Mesothelial cell of epicardium (in vitro differentiated cells): ENCODE results near the gene SANBR. TPM values are rescaled to one million over a fixed set of nuclear protein-coding genes. Genes with fewer than 3 reads are reported as not detected.

Experiments
- DNase-seq, 2 experiments: peaks; one replicate each; pipeline ENCODE4 v3.0.0; 2021; ENCODE audit warnings: low spot score in 2 of 2; ENCODE audit not compliant: unreplicated experiment in 2 of 2
- H3K27ac Mint-ChIP-seq: 2 replicates; pipeline ENCODE4 v1.8.0; 2021; ENCODE audit warnings: mixed read lengths
- H3K27me3 Mint-ChIP-seq: 2 replicates; pipeline ENCODE4 v1.8.0; 2021; ENCODE audit warnings: low read depth, mixed read lengths
- H3K36me3 Mint-ChIP-seq: 2 replicates; pipeline ENCODE4 v1.8.0; 2021; ENCODE audit warnings: mixed read lengths
- H3K4me1 Mint-ChIP-seq: 2 replicates; pipeline ENCODE4 v1.8.0; 2021; ENCODE audit warnings: mixed read lengths
- H3K4me3 Mint-ChIP-seq: 2 replicates; pipeline ENCODE4 v1.8.0; 2021; ENCODE audit warnings: mild to moderate bottlenecking, moderate library complexity, mixed read lengths
- H3K9me3 Mint-ChIP-seq: 2 replicates; pipeline ENCODE4 v1.8.0; 2021; ENCODE audit warnings: mixed read lengths
- total RNA-seq: library from RNA; stranded (reverse); gene quantifications from 3 replicates; pipeline ENCODE4 v1.2.1, GENCODE V29; 2021
- TF ChIP-seq, protein P1 (sequence below): fragments of 200-600 bp; sonication (generic); IDR thresholded peaks from one replicate; pipeline ENCODE4 v1.5.0; 2021; ENCODE audit warnings: antibody characterized with exemption; ENCODE audit not compliant: unreplicated experiment

Gene SANBR
- total RNA-seq, 1 donor from 2014 or later = 14.4 TPM

DNA sequence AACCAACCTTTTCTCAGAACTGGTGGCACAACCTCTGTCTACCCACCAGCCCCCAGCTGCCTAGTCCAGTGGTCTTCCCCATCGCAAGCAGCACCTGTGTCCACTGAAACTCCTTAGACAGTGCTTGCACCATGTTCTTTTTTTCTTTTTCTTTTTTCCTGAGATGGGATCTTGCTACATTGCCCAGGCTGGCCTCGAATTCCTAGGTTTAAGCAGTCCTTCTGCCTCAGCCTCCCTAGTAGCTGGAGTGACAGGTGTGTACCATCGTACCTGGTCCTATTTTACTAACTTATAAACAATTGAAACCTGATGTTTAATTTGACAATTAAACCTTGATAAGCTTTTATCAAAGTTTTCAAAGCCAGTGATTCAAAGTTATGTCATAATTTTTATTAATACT, 30.8 kb downstream of the SANBR start:
- no peaks in the 10 kb centered on the region for H3K27me3 Mint-ChIP-seq
- peaks cover 7% of the 10 kb centered on the region for H3K36me3 Mint-ChIP-seq

DNA sequence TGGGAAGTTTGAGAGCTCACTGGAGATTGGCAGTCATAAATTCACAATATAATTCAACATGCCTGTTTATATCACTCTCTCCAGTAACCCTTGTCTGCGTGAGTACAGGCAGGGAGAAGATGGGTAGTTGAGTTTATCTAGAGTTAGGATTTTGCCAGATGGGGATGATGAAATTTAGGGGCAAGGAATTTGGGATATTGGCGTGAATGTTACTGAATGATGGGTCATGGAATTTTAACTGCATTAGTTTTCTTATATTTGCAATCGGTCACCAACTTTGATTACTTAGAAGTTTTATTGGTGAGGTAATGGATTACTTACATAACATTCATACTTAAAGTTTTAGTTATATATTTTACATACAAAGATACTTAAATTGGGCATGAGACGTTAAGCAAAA, 35.1 kb downstream of the SANBR start:
- TF ChIP-seq, protein P1, sequence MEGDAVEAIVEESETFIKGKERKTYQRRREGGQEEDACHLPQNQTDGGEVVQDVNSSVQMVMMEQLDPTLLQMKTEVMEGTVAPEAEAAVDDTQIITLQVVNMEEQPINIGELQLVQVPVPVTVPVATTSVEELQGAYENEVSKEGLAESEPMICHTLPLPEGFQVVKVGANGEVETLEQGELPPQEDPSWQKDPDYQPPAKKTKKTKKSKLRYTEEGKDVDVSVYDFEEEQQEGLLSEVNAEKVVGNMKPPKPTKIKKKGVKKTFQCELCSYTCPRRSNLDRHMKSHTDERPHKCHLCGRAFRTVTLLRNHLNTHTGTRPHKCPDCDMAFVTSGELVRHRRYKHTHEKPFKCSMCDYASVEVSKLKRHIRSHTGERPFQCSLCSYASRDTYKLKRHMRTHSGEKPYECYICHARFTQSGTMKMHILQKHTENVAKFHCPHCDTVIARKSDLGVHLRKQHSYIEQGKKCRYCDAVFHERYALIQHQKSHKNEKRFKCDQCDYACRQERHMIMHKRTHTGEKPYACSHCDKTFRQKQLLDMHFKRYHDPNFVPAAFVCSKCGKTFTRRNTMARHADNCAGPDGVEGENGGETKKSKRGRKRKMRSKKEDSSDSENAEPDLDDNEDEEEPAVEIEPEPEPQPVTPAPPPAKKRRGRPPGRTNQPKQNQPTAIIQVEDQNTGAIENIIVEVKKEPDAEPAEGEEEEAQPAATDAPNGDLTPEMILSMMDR = no peak
- no peaks in the 10 kb centered on the region for H3K9me3 Mint-ChIP-seq
- peaks cover 19% of the 10 kb centered on the region for H3K36me3 Mint-ChIP-seq
- H3K4me3 Mint-ChIP-seq = no peak overlapping the region
- no peaks in the 10 kb centered on the region for H3K4me1 Mint-ChIP-seq
- H3K27ac Mint-ChIP-seq = no peak overlapping the region
- DNase-seq = no peak
- H3K27me3 Mint-ChIP-seq = no peaks in the 10 kb centered on the region

More for the DNA sequence above, 30.8 kb downstream of the SANBR start:
- H3K4me1 Mint-ChIP-seq = no peaks in the 10 kb centered on the region
- no peak overlapping the region for H3K27ac Mint-ChIP-seq
- H3K9me3 Mint-ChIP-seq = no peaks in the 10 kb centered on the region
- no peak for DNase-seq
- TF ChIP-seq, protein P1 = no peak
- no peak overlapping the region for H3K4me3 Mint-ChIP-seq

DNA sequence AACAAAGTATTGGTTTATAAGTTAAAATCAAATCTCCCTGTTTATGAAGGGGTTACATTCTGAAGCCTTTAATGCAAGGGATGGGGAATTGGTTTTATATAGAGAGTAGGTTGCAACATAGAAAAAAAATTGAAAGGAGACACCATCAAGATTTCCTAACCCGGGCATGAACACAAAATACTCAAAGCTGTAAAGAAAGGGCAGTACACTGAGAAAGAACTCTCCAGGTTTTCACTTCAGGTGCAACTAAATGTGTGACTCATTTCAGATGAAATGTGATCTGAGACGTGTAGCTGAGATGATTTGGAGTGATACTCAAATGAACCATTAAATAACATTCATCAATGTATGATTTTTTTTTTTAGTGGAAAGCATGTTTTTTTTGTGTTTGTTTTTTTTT, 43.6 kb downstream of the SANBR start:
- no peak overlapping the region for H3K4me3 Mint-ChIP-seq
- TF ChIP-seq, protein P1 = no peak
- peaks cover 42% of the 10 kb centered on the region for H3K36me3 Mint-ChIP-seq
- no peak for DNase-seq
- H3K9me3 Mint-ChIP-seq = peaks cover 22% of the 10 kb centered on the region
- no peaks in the 10 kb centered on the region for H3K27me3 Mint-ChIP-seq
- H3K4me1 Mint-ChIP-seq = no peaks in the 10 kb centered on the region
- H3K27ac Mint-ChIP-seq = no peak overlapping the region

DNA sequence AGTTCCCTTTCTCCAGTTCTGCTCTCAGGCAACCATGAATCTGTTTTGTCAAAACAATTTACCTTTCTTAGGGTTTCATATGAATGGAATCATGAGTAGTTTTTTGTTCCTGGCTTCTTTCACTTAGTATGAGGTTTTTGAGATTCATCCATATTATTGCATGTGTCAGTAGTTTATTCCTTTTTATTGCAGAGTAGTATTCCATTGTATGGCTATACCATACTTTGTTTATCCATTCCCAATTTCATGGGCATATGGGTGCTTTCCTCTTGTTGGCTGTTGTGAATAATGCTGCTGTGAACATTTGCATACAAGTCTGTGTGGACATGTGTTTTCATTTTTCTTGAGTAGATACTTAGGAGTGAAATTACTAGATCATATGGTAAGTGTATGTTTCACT, 46.0 kb downstream of the SANBR start:
- H3K36me3 Mint-ChIP-seq = peaks cover 47% of the 10 kb centered on the region
- no peak for DNase-seq
- no peak overlapping the region for H3K4me3 Mint-ChIP-seq
- H3K9me3 Mint-ChIP-seq = peaks cover 28% of the 10 kb centered on the region
- H3K4me1 Mint-ChIP-seq = peaks cover 6% of the 10 kb centered on the region
- TF ChIP-seq, protein P1 = no peak
- H3K27me3 Mint-ChIP-seq = no peaks in the 10 kb centered on the region
- H3K27ac Mint-ChIP-seq = no peak overlapping the region

DNA sequence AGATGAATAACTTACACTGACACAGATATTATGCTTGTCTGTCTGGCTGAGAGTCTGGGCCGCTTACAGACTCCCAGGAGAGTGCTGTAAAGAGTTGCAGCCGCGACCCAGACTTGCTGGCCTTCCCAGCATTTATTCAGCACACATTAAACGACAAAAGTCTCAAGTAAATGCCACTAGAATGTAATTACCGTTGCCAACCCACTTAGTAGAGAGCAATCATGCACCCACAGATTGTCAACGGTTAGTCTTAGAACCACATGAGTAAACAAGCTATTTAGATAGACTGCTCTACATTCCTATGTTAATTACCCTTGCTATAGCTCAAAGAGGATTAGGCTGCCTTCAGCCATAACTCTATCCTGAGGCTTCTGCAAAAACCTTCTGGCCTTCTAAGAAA, 48.5 kb downstream of the SANBR start:
- Mint-ChIP-seq H3K4me3 (no peak overlapping the region), H3K27me3 (no peaks in the 10 kb centered on the region)

More for the DNA sequence above, 48.5 kb downstream of the SANBR start:
- TF ChIP-seq, protein P1 = no peak
- Mint-ChIP-seq H3K4me1 (peaks cover 7% of the 10 kb centered on the region), H3K36me3 (peaks cover 55% of the 10 kb centered on the region), H3K9me3 (peaks cover 28% of the 10 kb centered on the region), H3K27ac (no peak overlapping the region)
- no peak for DNase-seq

Other genes with a start within 250 kb of the SANBR start
- 27.8 to 29.8 TPM (median 29.4 TPM) in 3 replicates for gene REL, start 184.3 kb upstream of the SANBR start, total RNA-seq
- gene PEX13, start 48.2 kb upstream of the SANBR start, total RNA-seq = 29.2 to 31.6 TPM (median 31.3 TPM) in 3 replicates
- 5.4 to 6.2 TPM (median 5.6 TPM) in 3 replicates for gene PUS10, start 47.6 kb upstream of the SANBR start, total RNA-seq
- 6.0 to 6.6 TPM (median 6.0 TPM) in 3 replicates for gene C2orf74, start 96.3 kb downstream of the SANBR start, total RNA-seq